ENCODE measurements around the gene ARID1B. TPM values are rescaled to one million over a fixed set of nuclear protein-coding genes. Genes with fewer than 3 reads are reported as not detected.

The ARID1B gene
- total and polyA plus RNA-seq, 10 of the 15 experiments (the other 5 are each of a cell fraction or from before 2014, with no cell fraction given), result 24.7 to 133 (median 54.6) TPM

- TF ChIP-seq NR2F1 (conservative IDR thresholded peaks at IDR 0.05) (peak; percentile 62), ZZZ3 (IDR thresholded peaks at IDR 0.05; ENCODE audit: control insufficient read depth, insufficient read length, low read depth) (no peak), ZBED1 (IDR thresholded peaks at IDR 0.05; ENCODE audit: borderline replicate concordance) (peak; percentile 81; the same call in 1 of the 2 replicates), SREBF1 (IDR thresholded peaks at IDR 0.05; ENCODE audit: low read length) (peak; percentile 65), BACH1 (IDR thresholded peaks at IDR 0.05; ENCODE audit: borderline replicate concordance) (no peak), KLF5 (IDR thresholded peaks at IDR 0.05; ENCODE audit: partially characterized antibody) (no peak), CREB1 (IDR thresholded peaks at IDR 0.05; ENCODE audit: low read depth) (0 out of 2 replicates have a peak, but pooled peaks have one; percentile 2), SP1 (IDR thresholded peaks at IDR 0.05; ENCODE audit: low read depth, low read length) (no peak), ESRRA (IDR thresholded peaks at IDR 0.05; ENCODE audit: low read length) (no peak), FOXM1 (IDR thresholded peaks at IDR 0.05; ENCODE audit: low read depth, low read length) (peak; percentile 69; the same call in 1 of the 2 replicates), ZNF217 (IDR thresholded peaks at IDR 0.05) (peak; percentile 92; the same call in 1 of the 2 replicates), WRNIP1 (IDR thresholded peaks at IDR 0.05; ENCODE audit: borderline replicate concordance, low read depth, low read length) (no peak), PBX3 (IDR thresholded peaks at IDR 0.05; ENCODE audit: insufficient replicate concordance, low read depth, low read length) (no peak), HDAC2 (IDR thresholded peaks at IDR 0.05) (no peak), ZNF384 (IDR thresholded peaks at IDR 0.05; ENCODE audit: borderline replicate concordance, low read depth, low read length) (no peak), RFX5 (IDR thresholded peaks at IDR 0.05; ENCODE audit: low read depth, low read length) (no peak), USF1 (IDR thresholded peaks at IDR 0.05; ENCODE audit: borderline replicate concordance, extremely low read length, insufficient read depth, low read depth, low read length) (no peak), CBX3 (IDR thresholded peaks at IDR 0.05; ENCODE audit: borderline replicate concordance, low read depth) (no peak), SUZ12 (IDR thresholded peaks at IDR 0.05; ENCODE audit: unreplicated experiment) (no peak), STAT3 (IDR thresholded peaks at IDR 0.05; ENCODE audit: low read depth, low read length) (no peak), EZH2 (IDR thresholded peaks at IDR 0.05; ENCODE audit: borderline replicate concordance, control insufficient read depth, low read depth, low read length) (no peak), NR2C2 (IDR thresholded peaks at IDR 0.05; ENCODE audit: borderline replicate concordance, control insufficient read depth, insufficient read length, low read depth) (no peak), PKNOX1 (IDR thresholded peaks at IDR 0.05) (no peak), IRF3 (IDR thresholded peaks at IDR 0.05) (no peak), POU2F2 (IDR thresholded peaks at IDR 0.05; ENCODE audit: borderline replicate concordance, low read depth, low read length) (peak; percentile 67; the same call in 1 of the 3 replicates), PML (IDR thresholded peaks at IDR 0.05; ENCODE audit: low read length) (peak; percentile 45; the same call in 1 of the 2 replicates), BCL3 (IDR thresholded peaks at IDR 0.05; ENCODE audit: borderline replicate concordance, insufficient read depth, low read depth, low read length, poor library complexity, severe bottlenecking) (no peak)
Measured at GRCh38 chr6:157099912-157100593, 322.9 kb downstream of the ARID1B start (continued).

Measured in GM12878 (cell line).